ENCODE measurements around the gene NOG.

DNA sequence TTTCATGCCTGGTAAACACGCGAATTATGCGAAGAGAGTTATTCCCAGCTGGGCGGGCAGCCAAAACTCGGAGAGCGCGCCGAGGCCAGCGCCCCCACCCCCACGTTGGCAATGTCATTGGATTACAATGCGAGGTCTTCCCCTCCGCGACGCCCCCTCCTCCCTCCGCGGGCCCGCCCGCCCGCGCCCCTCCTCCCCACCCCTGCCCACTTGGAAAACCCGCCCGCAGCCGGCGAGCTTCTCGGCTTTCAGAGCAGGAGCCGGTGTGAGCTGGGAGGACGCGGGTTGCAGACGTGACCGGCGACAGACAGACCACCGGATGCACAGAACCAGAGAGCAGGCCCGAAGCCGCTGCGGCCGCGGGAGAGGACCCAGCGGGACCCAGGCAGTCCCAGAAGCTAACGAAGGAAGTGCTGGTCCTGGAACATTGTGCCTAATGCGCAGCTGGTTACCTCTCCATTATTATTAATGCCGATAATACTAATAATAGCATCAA lies 4.0 kb downstream of the NOG start:
- TF ChIP-seq, protein P1, sequence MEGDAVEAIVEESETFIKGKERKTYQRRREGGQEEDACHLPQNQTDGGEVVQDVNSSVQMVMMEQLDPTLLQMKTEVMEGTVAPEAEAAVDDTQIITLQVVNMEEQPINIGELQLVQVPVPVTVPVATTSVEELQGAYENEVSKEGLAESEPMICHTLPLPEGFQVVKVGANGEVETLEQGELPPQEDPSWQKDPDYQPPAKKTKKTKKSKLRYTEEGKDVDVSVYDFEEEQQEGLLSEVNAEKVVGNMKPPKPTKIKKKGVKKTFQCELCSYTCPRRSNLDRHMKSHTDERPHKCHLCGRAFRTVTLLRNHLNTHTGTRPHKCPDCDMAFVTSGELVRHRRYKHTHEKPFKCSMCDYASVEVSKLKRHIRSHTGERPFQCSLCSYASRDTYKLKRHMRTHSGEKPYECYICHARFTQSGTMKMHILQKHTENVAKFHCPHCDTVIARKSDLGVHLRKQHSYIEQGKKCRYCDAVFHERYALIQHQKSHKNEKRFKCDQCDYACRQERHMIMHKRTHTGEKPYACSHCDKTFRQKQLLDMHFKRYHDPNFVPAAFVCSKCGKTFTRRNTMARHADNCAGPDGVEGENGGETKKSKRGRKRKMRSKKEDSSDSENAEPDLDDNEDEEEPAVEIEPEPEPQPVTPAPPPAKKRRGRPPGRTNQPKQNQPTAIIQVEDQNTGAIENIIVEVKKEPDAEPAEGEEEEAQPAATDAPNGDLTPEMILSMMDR (IDR thresholded peaks at IDR 0.05; ENCODE audit: borderline replicate concordance, extremely low read depth, low read length, poor library complexity, severe bottlenecking), result no peak
- no peak for TF ChIP-seq EZH2 (IDR thresholded peaks at IDR 0.05; ENCODE audit: borderline replicate concordance, low read depth, low read length, severe bottlenecking)
